Measurements from ENCODE around the gene SCAI.
"Not testable (repeated sequence)": the region's sequence is repeated elsewhere in the genome, so short reads cannot be mapped to it uniquely, and the experiment has no call there.

Gene SCAI

GRCh38 chr9:125110464-125110863 is 32.9 kb downstream of the SCAI start:
- Histone ChIP-seq H3K4me2 (ENCODE audit: low read depth, low read length, poor library complexity, severe bottlenecking) (no peak overlapping the region), H3F3A (ENCODE audit: low read depth) (no peaks in the 10 kb centered on the region; the same call in 1 of the 2 replicates), H3K9me2 (replicated peaks; ENCODE audit: low read depth, low read length) (no peaks in the 10 kb centered on the region), H3K27me3 (ENCODE audit: insufficient read depth, low read length, poor library complexity, severe bottlenecking) (no peaks in the 10 kb centered on the region), H3K9ac (ENCODE audit: low read depth, low read length, poor library complexity, severe bottlenecking) (no peak overlapping the region), H3K4me1 (ENCODE audit: insufficient read depth, low read length, poor library complexity, severe bottlenecking) (peaks cover 1% of the 10 kb centered on the region), H3K79me2 (ENCODE audit: insufficient read depth, low read length) (peaks cover 75% of the 10 kb centered on the region), H3K36me3 (ENCODE audit: insufficient read depth, low read length) (peaks cover 35% of the 10 kb centered on the region), H3K4me3 (ENCODE audit: low read length, poor library complexity, severe bottlenecking) (no peak overlapping the region), H2AFZ (ENCODE audit: low read length) (no peak overlapping the region), H3K9me3 (ENCODE audit: insufficient read depth, low read depth, low read length) (peaks cover 36% of the 10 kb centered on the region; the same call in 1 of the 2 replicates), H4K20me1 (ENCODE audit: insufficient read depth, low read length, poor library complexity, severe bottlenecking) (peaks cover 9% of the 10 kb centered on the region)
- TF ChIP-seq EZH2phosphoT487 (IDR thresholded peaks at IDR 0.05; ENCODE audit: borderline replicate concordance) (no peak), CTCF (conservative IDR thresholded peaks at IDR 0.05; ENCODE audit: low read length) (no peak)

GRCh38 chr9:125108541-125108940 is 34.8 kb downstream of the SCAI start:
- H3K4me1 ChIP-seq (ENCODE audit: insufficient read depth, low read length, poor library complexity, severe bottlenecking) = peaks cover 21% of the 10 kb centered on the region
- not testable (repeated sequence) for H3K4me2 ChIP-seq (ENCODE audit: low read depth, low read length, poor library complexity, severe bottlenecking); H3K9ac ChIP-seq (ENCODE audit: low read depth, low read length, poor library complexity, severe bottlenecking); H2AFZ ChIP-seq (ENCODE audit: low read length); H3F3A ChIP-seq (ENCODE audit: low read depth); H3K4me3 ChIP-seq (ENCODE audit: low read length, poor library complexity, severe bottlenecking); H3K9me2 ChIP-seq (replicated peaks; ENCODE audit: low read depth, low read length); H3K27me3 ChIP-seq (ENCODE audit: insufficient read depth, low read length, poor library complexity, severe bottlenecking)
- peaks cover 31% of the 10 kb centered on the region; the same call in 1 of the 2 replicates for H3K9me3 ChIP-seq (ENCODE audit: insufficient read depth, low read depth, low read length)
- peaks cover 75% of the 10 kb centered on the region for H3K79me2 ChIP-seq (ENCODE audit: insufficient read depth, low read length)
- peaks cover 26% of the 10 kb centered on the region for H4K20me1 ChIP-seq (ENCODE audit: insufficient read depth, low read length, poor library complexity, severe bottlenecking)
- peaks cover 25% of the 10 kb centered on the region for H3K36me3 ChIP-seq (ENCODE audit: insufficient read depth, low read length)

GRCh38 chr9:125106285-125106893 is 36.9 kb downstream of the SCAI start:
- peaks cover 11% of the 10 kb centered on the region; the same call in 1 of the 2 replicates for H3K9me3 ChIP-seq (ENCODE audit: insufficient read depth, low read depth, low read length)
- no peak overlapping the region for H3K9ac ChIP-seq (ENCODE audit: low read depth, low read length, poor library complexity, severe bottlenecking)
- TF ChIP-seq EZH2phosphoT487 (IDR thresholded peaks at IDR 0.05; ENCODE audit: borderline replicate concordance) (no peak), CTCF (conservative IDR thresholded peaks at IDR 0.05; ENCODE audit: low read length) (no peak)
- H2AFZ ChIP-seq (ENCODE audit: low read length) = no peak overlapping the region
- H3F3A ChIP-seq (ENCODE audit: low read depth) = no peaks in the 10 kb centered on the region; the same call in 1 of the 2 replicates
- peaks cover 76% of the 10 kb centered on the region for H3K79me2 ChIP-seq (ENCODE audit: insufficient read depth, low read length)
- H3K9me2 ChIP-seq (replicated peaks; ENCODE audit: low read depth, low read length) = no peaks in the 10 kb centered on the region
- H3K27me3 ChIP-seq (ENCODE audit: insufficient read depth, low read length, poor library complexity, severe bottlenecking) = no peaks in the 10 kb centered on the region
- peaks cover 24% of the 10 kb centered on the region for H3K4me1 ChIP-seq (ENCODE audit: insufficient read depth, low read length, poor library complexity, severe bottlenecking)
- H4K20me1 ChIP-seq (ENCODE audit: insufficient read depth, low read length, poor library complexity, severe bottlenecking) = peaks cover 43% of the 10 kb centered on the region
- H3K4me3 ChIP-seq (ENCODE audit: low read length, poor library complexity, severe bottlenecking) = no peak overlapping the region
- no peak overlapping the region for H3K4me2 ChIP-seq (ENCODE audit: low read depth, low read length, poor library complexity, severe bottlenecking)
- peaks cover 8% of the 10 kb centered on the region; the same call in 1 of the 2 replicates for H3K36me3 ChIP-seq (ENCODE audit: insufficient read depth, low read length)

All from Loucy (cell line).